Memory B cell (primary cell): ENCODE results near the gene LSAMP.
"Not testable (repeated sequence)": the region's sequence is repeated elsewhere in the genome, so short reads cannot be mapped to it uniquely, and the experiment has no call there.

Experiments used
- ATAC-seq: fragments of 150-1000 bp; cut with Tn5 transposase; 2 replicates; pipeline ENCODE4 v1.10.0; 2021; ENCODE audit warnings: low read depth, mild to moderate bottlenecking, moderate library complexity
- DNase-seq, 2 donors: peaks; one replicate each; pipeline ENCODE4 v3.0.0; 2022; ENCODE audit warnings: low spot score in 2 of 2
- H3K27ac Mint-ChIP-seq: one replicate; pipeline ENCODE4 v1.8.0; 2022; ENCODE audit warnings: mild to moderate bottlenecking, moderate library complexity, mixed read lengths
- H3K27me3 Mint-ChIP-seq: one replicate; pipeline ENCODE4 v1.8.0; 2022; ENCODE audit warnings: mixed read lengths
- H3K36me3 Mint-ChIP-seq: one replicate; pipeline ENCODE4 v1.8.0; 2022; ENCODE audit warnings: mild to moderate bottlenecking, mixed read lengths
- H3K4me1 Mint-ChIP-seq: one replicate; pipeline ENCODE4 v1.8.0; 2022; ENCODE audit warnings: mixed read lengths
- H3K4me3 Mint-ChIP-seq: one replicate; pipeline ENCODE4 v1.8.0; 2022; ENCODE audit warnings: mild to moderate bottlenecking, moderate library complexity, mixed read lengths
- H3K9me3 Mint-ChIP-seq: one replicate; pipeline ENCODE4 v1.8.0; 2022; ENCODE audit warnings: mixed read lengths

The LSAMP gene

DNA sequence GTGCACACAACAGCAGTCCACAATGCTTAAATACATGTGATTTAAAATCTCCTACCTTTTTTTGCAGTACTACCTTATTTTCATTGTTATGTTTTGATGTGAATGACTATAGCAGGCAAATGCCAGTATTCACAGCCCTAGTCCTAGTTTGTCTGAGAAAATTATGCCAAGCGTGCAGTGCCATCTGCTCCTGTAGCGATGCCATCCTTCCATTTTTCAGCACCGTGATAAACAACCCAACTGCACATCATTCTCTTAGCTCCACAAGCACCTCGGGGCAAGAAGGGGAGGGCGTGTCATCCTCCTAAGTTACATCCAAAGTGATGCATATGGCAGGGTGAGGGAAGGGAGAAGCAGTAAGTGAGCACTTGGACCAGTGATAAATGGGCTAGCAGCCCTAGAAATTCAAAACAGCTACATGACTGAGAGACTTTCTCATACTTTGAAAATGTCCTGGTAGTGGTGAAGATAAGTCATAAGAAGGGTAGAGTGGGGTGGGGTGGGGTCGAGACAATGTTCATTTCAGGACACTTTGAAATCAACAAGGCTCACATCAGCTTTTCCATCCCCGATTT lies 198.8 kb downstream of the LSAMP start:
- no peak for DNase-seq
- no peak for ATAC-seq
- peaks cover 3% of the 10 kb centered on the region for H3K9me3 Mint-ChIP-seq
- no peaks in the 10 kb centered on the region for H3K27me3 Mint-ChIP-seq
- no peak overlapping the region for H3K27ac Mint-ChIP-seq
- no peaks in the 10 kb centered on the region for H3K4me1 Mint-ChIP-seq
- H3K36me3 Mint-ChIP-seq = no peaks in the 10 kb centered on the region
- H3K4me3 Mint-ChIP-seq = no peak overlapping the region

DNA sequence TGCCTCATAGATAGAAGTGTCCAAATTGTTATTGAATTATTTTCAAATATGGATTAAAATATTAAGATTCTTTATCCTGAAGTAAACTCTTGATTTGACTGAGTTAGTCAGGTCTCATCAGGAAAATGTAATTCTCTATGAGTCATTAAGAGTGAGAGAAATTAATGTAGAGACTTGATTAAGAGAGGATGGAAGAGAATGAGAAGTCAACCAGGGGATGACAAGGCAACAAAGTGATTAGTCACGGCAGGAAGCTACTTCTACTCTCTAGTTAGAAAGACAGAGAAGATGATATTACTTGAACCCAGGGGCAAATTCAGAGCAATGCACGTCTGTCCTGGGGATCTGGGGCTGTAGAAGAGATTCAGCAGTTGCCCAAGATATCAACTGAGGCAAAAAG lies 202.5 kb downstream of the LSAMP start:
- H3K27me3 Mint-ChIP-seq = no peaks in the 10 kb centered on the region
- H3K36me3 Mint-ChIP-seq = no peaks in the 10 kb centered on the region
- H3K4me3 Mint-ChIP-seq = no peak overlapping the region
- DNase-seq (no peak), ATAC-seq (no peak)
- H3K9me3 Mint-ChIP-seq = peaks cover 3% of the 10 kb centered on the region
- H3K27ac Mint-ChIP-seq = no peak overlapping the region
- H3K4me1 Mint-ChIP-seq = no peaks in the 10 kb centered on the region

DNA sequence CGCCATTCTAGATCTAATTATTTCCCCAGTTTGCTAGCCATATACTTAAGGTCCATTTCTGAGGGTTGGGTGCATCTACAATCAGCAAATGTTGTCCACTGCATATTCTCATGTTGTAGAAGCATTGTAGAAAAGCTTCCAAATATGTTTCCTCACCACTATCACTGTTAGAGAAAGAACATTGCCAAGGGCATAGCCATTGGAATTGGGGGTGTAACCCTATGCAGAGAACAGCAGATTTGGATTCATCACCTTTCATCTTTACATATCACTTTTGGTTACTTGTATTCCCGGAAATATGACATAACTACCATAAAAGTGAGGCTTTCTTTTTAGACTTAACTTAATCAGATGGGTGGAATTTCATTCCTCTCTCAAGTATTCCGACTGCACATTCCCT lies 203.6 kb downstream of the LSAMP start:
- DNase-seq = no peak
- Mint-ChIP-seq H3K27ac (no peak overlapping the region), H3K4me3 (no peak overlapping the region), H3K4me1 (no peaks in the 10 kb centered on the region), H3K27me3 (no peaks in the 10 kb centered on the region), H3K36me3 (no peaks in the 10 kb centered on the region), H3K9me3 (peaks cover 4% of the 10 kb centered on the region)
- no peak for ATAC-seq

DNA sequence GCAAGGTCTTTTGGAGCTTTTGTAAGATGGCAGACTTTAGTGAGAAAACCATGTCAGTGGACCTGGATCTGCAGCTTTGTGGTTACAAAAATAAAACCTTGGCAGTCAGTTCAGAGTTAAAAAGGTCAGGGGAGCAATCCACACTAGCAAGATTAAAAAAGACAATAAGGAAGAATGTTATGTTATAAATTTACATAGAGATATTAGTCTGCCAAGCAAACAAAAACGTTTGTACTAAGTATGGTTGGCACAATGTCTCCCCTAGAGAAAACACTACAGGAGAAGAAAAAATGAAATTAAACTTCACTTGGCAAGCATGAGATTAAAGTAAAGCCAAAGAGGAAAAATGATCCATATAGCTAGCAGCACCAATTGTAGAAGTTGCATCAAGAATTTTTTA lies 205.0 kb downstream of the LSAMP start:
- ATAC-seq = no peak
- no peak overlapping the region for H3K27ac Mint-ChIP-seq
- DNase-seq = no peak
- no peaks in the 10 kb centered on the region for H3K36me3 Mint-ChIP-seq
- H3K4me1 Mint-ChIP-seq = no peaks in the 10 kb centered on the region
- no peaks in the 10 kb centered on the region for H3K27me3 Mint-ChIP-seq
- H3K4me3 Mint-ChIP-seq = no peak overlapping the region
- H3K9me3 Mint-ChIP-seq = peaks cover 4% of the 10 kb centered on the region

DNA sequence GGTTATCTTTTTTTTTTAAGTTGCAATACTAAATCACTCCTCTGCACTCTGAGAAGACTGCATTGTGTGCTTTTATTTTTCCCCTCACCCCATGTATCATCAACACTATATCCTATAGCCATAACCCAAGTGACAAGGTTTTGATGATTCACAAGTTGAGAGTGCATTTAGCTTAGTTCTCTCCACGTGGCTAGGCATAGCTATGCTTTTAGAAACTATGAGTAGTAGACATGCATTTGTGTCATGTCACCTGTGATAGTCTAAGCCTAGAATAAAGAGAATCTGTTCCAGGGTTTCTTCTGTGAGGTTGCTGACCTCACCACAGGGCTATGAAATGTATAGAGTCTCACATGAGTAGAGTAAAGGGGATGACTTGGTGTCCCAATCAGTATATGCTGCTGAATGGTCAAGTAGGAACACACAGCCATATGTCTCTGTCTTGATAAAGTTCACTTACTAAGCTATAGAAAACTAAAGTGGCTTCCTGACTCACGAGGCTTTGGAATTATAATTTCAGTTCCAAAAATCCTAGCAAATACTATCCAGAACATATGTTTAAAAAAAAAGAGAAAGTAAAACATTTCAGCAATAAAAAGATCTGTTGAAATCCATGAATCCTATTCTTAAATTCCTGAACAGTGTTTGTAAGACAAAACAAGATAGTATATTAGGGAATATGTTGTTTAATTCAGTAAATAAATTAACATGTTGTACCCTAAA lies 206.3 kb downstream of the LSAMP start:
- Mint-ChIP-seq H3K4me3 (no peak overlapping the region), H3K27me3 (no peaks in the 10 kb centered on the region), H3K36me3 (no peaks in the 10 kb centered on the region), H3K27ac (no peak overlapping the region), H3K4me1 (no peaks in the 10 kb centered on the region), H3K9me3 (peaks cover 4% of the 10 kb centered on the region)
- no peak for ATAC-seq
- no peak for DNase-seq

DNA sequence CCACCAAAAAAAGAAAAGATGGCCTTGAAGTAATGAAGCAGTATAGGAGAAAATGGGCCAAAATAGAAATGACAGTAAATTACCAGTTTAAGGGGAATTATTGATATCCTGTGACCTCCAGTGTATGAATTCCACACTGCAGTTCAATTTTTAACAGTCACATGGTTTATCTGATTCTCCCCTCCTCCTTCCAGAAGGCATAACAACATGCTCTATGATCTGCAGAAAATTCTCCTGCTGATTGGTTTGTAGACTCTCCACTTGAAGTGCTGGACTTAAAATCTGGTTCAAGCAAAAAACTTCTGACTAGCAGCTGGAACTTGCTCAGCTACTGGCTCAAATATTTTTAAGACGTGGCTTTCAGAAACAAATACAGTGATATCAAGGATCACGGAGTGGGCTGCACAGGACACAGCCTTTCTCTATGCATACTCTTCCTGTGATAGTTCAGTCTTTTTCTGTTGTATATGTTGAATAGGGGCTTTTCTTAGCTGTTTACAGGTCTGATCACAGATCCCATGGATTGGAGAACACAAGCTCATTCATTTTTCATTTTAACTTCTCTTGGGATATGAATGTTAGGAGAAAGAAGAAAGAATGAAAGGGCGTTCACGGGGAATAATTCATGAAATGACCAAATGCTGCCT lies 211.5 kb downstream of the LSAMP start:
- no peak overlapping the region for H3K27ac Mint-ChIP-seq
- H3K27me3 Mint-ChIP-seq = no peaks in the 10 kb centered on the region
- H3K4me3 Mint-ChIP-seq = no peak overlapping the region
- H3K36me3 Mint-ChIP-seq = no peaks in the 10 kb centered on the region
- H3K9me3 Mint-ChIP-seq = peaks cover 1% of the 10 kb centered on the region
- ATAC-seq (no peak), DNase-seq (no peak)
- no peaks in the 10 kb centered on the region for H3K4me1 Mint-ChIP-seq

DNA sequence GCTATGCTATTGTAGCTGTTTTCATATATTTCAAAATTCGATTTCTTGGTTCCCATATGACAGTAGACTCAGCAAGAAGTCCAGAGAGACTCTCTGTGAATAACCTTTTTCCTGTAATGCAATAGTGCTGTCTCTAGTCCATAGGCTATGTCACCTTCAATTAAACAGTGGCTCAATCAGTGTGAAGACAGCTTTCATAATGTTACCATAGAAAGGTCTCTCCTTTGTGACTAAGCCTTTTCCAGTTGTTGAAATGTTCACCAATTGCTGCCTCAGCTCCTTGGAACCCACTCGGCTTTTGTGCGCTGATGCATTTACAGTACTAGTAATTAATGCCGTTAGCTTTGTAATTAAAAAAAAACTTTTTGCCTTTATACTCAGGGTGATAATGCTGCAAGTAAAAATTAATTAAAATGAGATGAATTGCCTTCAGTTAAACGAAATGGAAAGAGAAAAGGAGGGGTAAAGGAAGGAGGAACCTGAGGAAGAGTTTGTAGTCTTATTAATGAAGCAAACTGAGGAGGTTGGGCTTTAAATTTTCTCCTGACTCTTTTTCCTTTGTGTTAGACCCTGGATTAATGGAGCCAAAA lies 214.8 kb downstream of the LSAMP start:
- H3K27me3 Mint-ChIP-seq = no peaks in the 10 kb centered on the region

DNA sequence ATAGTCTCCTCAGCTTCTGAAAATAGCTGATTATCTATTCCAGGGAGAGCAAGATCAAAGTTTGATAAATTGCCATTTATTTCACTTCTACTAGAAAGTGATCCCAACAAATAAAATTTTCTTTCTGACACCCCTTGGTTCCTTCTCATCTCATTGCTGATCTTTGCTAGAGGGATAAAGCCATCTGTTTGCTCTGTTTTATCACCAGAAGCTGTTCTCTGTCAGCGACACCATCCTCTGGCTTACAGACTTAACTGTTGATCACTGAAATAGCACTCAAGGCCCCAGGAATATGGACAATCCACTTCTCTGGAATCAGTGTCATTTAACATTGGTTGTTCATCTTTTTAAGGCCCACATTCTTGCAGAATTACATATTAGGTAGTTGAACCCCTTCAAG lies 219.0 kb downstream of the LSAMP start:
- no peak for ATAC-seq
- no peak for DNase-seq
- Mint-ChIP-seq H3K27ac (no peak overlapping the region), H3K27me3 (no peaks in the 10 kb centered on the region), H3K4me3 (no peak overlapping the region), H3K36me3 (no peaks in the 10 kb centered on the region), H3K4me1 (no peaks in the 10 kb centered on the region), H3K9me3 (no peaks in the 10 kb centered on the region)

More for the DNA sequence above, 214.8 kb downstream of the LSAMP start:
- ATAC-seq = no peak
- no peak for DNase-seq
- H3K36me3 Mint-ChIP-seq = no peaks in the 10 kb centered on the region
- no peak overlapping the region for H3K4me3 Mint-ChIP-seq
- no peaks in the 10 kb centered on the region for H3K9me3 Mint-ChIP-seq
- no peak overlapping the region for H3K27ac Mint-ChIP-seq
- no peaks in the 10 kb centered on the region for H3K4me1 Mint-ChIP-seq

DNA sequence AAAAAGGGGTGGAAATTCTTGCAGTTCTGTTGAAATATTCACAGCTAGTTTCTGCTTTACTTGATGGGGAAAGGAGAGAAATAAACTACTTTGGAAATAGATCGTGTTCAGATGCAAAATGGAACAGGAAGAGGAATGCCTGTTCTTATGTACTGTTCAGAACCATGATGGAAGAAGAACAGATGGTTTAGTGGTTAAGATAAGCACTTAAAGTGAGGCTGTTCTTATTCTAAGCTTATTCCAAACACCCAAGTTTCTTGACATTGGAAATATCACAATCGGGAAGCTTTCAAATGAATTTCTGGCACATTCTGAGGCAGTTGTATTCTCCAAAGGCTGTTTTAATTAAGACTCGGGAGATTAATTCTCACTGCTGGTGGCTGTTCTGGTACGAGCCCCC lies 228.5 kb downstream of the LSAMP start:
- Mint-ChIP-seq H3K27me3 (no peaks in the 10 kb centered on the region), H3K9me3 (peaks cover 1% of the 10 kb centered on the region), H3K4me3 (no peak overlapping the region), H3K4me1 (no peaks in the 10 kb centered on the region), H3K27ac (no peak overlapping the region), H3K36me3 (no peaks in the 10 kb centered on the region)
- DNase-seq (no peak), ATAC-seq (no peak)

DNA sequence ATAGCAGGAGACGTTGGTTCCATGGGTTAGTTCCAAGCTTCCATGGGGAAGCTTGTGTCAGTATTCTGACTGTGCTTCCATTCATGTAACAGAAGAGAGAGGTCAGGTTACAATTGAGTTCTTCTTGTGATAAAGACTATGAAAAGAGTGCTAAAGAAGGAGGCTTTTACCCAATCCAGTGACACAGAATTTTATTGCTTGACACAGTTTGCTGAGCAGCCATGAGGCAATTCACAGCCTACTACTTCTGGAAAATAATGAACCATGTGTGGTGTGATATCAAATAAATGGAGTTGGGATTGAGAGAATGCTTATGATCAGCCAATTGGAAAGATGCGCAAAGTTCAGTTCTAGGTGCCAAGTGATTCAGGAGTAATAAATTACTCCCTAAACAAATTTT lies 233.4 kb downstream of the LSAMP start:
- ATAC-seq (no peak), DNase-seq (no peak)
- Mint-ChIP-seq H3K27ac (no peak overlapping the region), H3K36me3 (no peaks in the 10 kb centered on the region), H3K4me3 (no peak overlapping the region), H3K4me1 (no peaks in the 10 kb centered on the region), H3K27me3 (no peaks in the 10 kb centered on the region), H3K9me3 (peaks cover 3% of the 10 kb centered on the region)

DNA sequence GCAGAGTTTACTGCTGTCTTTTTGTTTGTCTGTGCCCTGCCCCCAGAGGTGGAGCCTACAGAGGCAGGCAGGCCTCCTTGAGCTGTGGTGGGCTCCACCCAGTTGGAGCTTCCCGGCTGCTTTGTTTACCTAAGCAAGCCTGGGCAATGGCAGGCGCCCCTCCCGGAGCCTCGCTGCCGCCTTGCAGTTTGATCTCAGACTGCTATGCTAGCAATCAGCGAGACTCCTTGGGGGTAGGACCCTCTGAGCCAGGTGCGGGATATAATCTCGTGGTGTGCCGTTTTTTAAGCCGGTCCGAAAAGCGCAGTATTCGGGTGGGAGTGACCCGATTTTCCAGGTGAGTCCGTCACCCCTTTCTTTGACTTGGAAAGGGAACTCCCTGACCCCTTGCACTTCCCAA lies 236.5 kb downstream of the LSAMP start:
- not testable (repeated sequence) for H3K4me1 Mint-ChIP-seq

DNA sequence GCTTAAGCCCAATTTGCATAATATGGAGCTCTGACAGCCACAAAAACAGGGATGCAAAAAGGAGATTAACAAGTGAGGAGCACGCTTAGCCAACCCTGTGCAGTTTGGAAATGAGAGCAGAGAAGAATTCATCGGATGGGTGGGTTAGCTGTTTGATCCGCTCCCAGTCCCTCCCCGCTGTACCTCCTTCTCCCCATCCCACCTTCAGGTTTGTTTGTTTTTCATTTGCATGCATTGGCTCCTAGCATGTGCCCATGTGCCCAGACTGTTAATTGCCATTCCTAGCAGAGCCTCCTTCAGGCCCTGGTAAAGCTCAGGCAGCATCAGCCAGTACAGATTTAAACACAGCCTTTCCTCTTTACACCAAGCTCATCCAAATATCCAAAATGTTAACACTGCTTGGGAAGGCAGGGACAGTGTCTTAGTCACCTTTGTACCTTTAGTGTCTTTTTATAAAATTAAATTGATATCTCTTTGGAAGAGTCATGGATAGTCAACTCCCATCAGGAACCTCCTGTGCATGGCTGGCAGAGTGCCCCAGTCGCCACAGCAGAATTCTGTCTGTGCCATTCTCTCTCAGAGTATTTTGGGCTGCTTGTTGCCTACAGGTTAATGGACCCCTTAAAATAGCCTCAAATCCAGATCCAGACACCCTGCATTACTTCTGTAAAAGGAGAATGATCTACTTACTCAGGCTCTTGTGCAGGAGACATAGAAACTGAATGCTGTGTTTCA lies 244.2 kb downstream of the LSAMP start:
- Mint-ChIP-seq H3K36me3 (no peaks in the 10 kb centered on the region), H3K27ac (no peak overlapping the region), H3K9me3 (peaks cover 4% of the 10 kb centered on the region), H3K27me3 (peaks cover 2% of the 10 kb centered on the region), H3K4me3 (no peak overlapping the region), H3K4me1 (no peaks in the 10 kb centered on the region)
- ATAC-seq (no peak), DNase-seq (no peak)

More for the DNA sequence above, 236.5 kb downstream of the LSAMP start:
- not testable (repeated sequence) for H3K4me3 Mint-ChIP-seq, H3K27me3 Mint-ChIP-seq, H3K9me3 Mint-ChIP-seq, DNase-seq, H3K36me3 Mint-ChIP-seq, ATAC-seq, H3K27ac Mint-ChIP-seq

DNA sequence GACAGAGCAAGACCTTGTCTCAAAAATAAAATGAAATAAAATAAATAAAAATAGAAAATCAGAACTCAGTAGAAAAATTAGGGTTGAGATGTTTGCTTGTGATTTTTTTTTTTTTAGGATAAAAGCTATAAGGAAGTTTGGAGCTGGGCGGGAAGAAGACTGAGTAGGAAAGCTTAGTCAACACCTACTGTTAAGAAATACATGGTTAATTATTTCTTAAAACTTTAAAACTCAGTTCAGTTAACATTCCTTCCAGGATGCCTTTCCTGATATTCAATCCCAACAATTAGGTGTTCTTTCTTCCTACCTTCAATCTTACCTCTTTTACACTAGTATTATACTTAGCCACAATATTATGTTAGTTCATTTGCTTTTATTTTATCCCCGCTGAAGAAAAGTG lies 246.2 kb downstream of the LSAMP start:
- Mint-ChIP-seq H3K27ac (no peak overlapping the region), H3K9me3 (peaks cover 6% of the 10 kb centered on the region), H3K36me3 (no peaks in the 10 kb centered on the region), H3K4me1 (no peaks in the 10 kb centered on the region), H3K4me3 (no peak overlapping the region), H3K27me3 (peaks cover 2% of the 10 kb centered on the region)
- DNase-seq (no peak), ATAC-seq (no peak)

DNA sequence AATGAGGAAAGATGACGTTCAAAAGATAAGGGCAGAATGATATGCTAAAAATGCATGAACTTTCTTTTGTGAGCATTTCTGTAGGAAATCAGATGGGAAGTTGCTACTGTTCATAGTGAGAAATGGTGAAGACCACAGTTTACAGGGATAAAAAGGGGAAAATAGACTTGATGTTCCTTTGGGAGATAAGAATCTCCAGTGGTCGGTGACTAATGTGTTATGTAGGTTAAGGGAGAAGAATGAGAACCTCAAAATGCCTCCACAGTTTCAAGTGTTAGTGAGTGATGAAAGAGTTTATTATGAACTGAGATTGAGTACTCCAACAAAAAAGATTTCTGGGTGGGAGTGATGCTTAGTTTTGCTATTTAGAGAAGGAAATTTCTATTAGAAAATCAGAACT lies 247.2 kb downstream of the LSAMP start:
- H3K4me3 Mint-ChIP-seq = no peak overlapping the region
- no peak for DNase-seq
- no peaks in the 10 kb centered on the region for H3K4me1 Mint-ChIP-seq
- no peaks in the 10 kb centered on the region for H3K36me3 Mint-ChIP-seq
- no peak overlapping the region for H3K27ac Mint-ChIP-seq
- H3K9me3 Mint-ChIP-seq = peaks cover 6% of the 10 kb centered on the region
- peaks cover 2% of the 10 kb centered on the region for H3K27me3 Mint-ChIP-seq
- ATAC-seq = no peak
